ENCODE results near the gene AGK.

Gene AGK

DNA sequence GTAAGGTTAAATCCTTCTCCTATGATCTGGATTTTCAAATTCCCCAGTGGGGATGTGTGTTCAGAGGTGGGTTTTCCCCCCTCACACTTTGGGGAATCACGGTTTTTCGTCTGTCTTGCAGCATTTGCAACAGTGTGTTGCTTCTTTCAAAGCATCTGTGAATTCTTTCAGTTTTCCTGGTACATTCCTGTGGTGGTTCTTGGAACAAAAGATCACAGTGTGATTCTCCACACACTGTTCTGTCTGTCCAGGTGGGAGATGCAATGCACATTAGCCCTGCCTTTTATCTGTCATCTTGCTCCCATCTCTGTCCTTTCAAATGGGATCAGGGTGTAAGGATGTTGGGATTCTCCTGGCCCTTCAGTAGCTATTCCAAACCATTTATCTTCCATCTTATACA, 11.8 kb downstream of the AGK start:
- H3K4me3 ChIP-seq (ENCODE audit: low read depth, low read length), result no peak overlapping the region
- TF ChIP-seq, protein P1, sequence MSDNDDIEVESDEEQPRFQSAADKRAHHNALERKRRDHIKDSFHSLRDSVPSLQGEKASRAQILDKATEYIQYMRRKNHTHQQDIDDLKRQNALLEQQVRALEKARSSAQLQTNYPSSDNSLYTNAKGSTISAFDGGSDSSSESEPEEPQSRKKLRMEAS (IDR thresholded peaks at IDR 0.05; ENCODE audit: low read depth, low read length), result no peak
- TF ChIP-seq MYC (IDR thresholded peaks at IDR 0.05; ENCODE audit: low read depth, low read length) (no peak), POLR2A (IDR thresholded peaks at IDR 0.05; ENCODE audit: extremely low read depth, insufficient read length) (no peak)
- TF ChIP-seq, protein P2, sequence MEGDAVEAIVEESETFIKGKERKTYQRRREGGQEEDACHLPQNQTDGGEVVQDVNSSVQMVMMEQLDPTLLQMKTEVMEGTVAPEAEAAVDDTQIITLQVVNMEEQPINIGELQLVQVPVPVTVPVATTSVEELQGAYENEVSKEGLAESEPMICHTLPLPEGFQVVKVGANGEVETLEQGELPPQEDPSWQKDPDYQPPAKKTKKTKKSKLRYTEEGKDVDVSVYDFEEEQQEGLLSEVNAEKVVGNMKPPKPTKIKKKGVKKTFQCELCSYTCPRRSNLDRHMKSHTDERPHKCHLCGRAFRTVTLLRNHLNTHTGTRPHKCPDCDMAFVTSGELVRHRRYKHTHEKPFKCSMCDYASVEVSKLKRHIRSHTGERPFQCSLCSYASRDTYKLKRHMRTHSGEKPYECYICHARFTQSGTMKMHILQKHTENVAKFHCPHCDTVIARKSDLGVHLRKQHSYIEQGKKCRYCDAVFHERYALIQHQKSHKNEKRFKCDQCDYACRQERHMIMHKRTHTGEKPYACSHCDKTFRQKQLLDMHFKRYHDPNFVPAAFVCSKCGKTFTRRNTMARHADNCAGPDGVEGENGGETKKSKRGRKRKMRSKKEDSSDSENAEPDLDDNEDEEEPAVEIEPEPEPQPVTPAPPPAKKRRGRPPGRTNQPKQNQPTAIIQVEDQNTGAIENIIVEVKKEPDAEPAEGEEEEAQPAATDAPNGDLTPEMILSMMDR (IDR thresholded peaks at IDR 0.05; ENCODE audit: low read depth, low read length), result no peak
- DNase-seq (ENCODE audit: low read depth), result no peak

GRCh38 chr7:141563956-141564623, 12.9 kb downstream of the AGK start:
- H3K4me3 ChIP-seq (ENCODE audit: low read depth, low read length), result no peak overlapping the region
- TF ChIP-seq, protein P2 (IDR thresholded peaks at IDR 0.05; ENCODE audit: low read depth, low read length), result no peak
- no peak for TF ChIP-seq POLR2A (IDR thresholded peaks at IDR 0.05; ENCODE audit: extremely low read depth, insufficient read length)
- TF ChIP-seq MYC (IDR thresholded peaks at IDR 0.05; ENCODE audit: low read depth, low read length), result no peak
- TF ChIP-seq, protein P1 (IDR thresholded peaks at IDR 0.05; ENCODE audit: low read depth, low read length), result no peak
- DNase-seq (ENCODE audit: low read depth), result peak; percentile 58

DNA sequence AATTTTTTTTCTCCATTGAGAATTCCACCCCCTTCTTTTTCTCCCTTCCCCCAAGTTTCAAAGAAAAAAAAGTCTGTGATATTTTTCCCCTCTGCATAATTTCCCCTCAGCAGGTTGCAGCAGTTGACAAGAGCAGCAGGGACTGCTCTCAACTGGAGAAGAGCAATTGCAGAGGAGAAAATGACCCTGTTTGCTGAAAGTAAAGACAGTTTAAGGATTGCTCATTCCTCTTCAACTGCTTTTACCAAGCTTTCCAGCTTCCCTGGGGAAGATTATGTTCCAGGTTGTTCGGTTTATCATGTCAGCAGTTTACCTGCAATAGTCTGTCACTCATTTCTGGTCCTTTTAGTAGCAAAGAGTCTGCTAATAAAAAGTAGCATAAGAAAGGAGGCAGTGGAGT, 16.2 kb downstream of the AGK start:
- TF ChIP-seq, protein P2 (IDR thresholded peaks at IDR 0.05; ENCODE audit: low read depth, low read length), result no peak
- TF ChIP-seq MYC (IDR thresholded peaks at IDR 0.05; ENCODE audit: low read depth, low read length), result no peak
- TF ChIP-seq POLR2A (IDR thresholded peaks at IDR 0.05; ENCODE audit: extremely low read depth, insufficient read length), result no peak
- TF ChIP-seq, protein P1 (IDR thresholded peaks at IDR 0.05; ENCODE audit: low read depth, low read length), result no peak
- DNase-seq (ENCODE audit: low read depth), result no peak
- H3K4me3 ChIP-seq (ENCODE audit: low read depth, low read length), result no peak overlapping the region

GRCh38 chr7:141568227-141568626, 17.0 kb downstream of the AGK start:
- no peak overlapping the region for H3K4me3 ChIP-seq (ENCODE audit: low read depth, low read length)
- DNase-seq (ENCODE audit: low read depth), result no peak
- TF ChIP-seq, protein P2 (IDR thresholded peaks at IDR 0.05; ENCODE audit: low read depth, low read length), result no peak
- TF ChIP-seq POLR2A (IDR thresholded peaks at IDR 0.05; ENCODE audit: extremely low read depth, insufficient read length) (no peak), MYC (IDR thresholded peaks at IDR 0.05; ENCODE audit: low read depth, low read length) (no peak)
- TF ChIP-seq, protein P1 (IDR thresholded peaks at IDR 0.05; ENCODE audit: low read depth, low read length), result no peak

DNA sequence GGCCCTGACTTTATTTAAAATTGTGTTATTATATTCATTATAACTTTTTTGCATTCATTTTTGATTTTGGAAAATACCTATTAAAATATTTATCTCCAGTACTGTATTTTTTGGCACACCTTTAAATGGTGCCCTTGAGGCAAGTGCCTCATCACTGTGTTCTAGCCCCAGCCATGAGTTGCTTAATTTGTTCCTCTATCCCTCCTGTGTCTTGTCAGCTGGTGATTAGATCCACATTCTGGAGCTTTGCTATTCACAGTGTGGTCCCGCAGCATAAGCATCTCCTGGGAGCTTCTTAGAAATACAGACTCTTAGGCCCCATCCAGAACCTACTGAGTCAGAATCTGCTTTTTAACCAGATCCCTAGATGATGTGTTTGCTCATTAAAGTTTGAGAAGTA, 19.8 kb downstream of the AGK start:
- no peak for DNase-seq (ENCODE audit: low read depth)
- H3K4me3 ChIP-seq (ENCODE audit: low read depth, low read length), result no peak overlapping the region
- TF ChIP-seq, protein P1 (IDR thresholded peaks at IDR 0.05; ENCODE audit: low read depth, low read length), result no peak
- TF ChIP-seq MYC (IDR thresholded peaks at IDR 0.05; ENCODE audit: low read depth, low read length), result no peak
- TF ChIP-seq, protein P2 (IDR thresholded peaks at IDR 0.05; ENCODE audit: low read depth, low read length), result no peak
- TF ChIP-seq POLR2A (IDR thresholded peaks at IDR 0.05; ENCODE audit: extremely low read depth, insufficient read length), result no peak
